IMR-90 (cell line): ENCODE data around the gene SAXO1. TPM values are rescaled to one million over a fixed set of nuclear protein-coding genes. Genes with fewer than 3 reads are reported as not detected.

Experiments used
- ATAC-seq: fragments of 200-7000 bp; cut with Tn5 transposase; 2 replicates; pipeline ENCODE4 v1.9.1; 2020; ENCODE audit warnings: low read depth, mild to moderate bottlenecking, moderate library complexity
- BruUV-seq: library from RNA; stranded (reverse); fragments of 400-500 nt; replicated peaks from 2 replicates; lab custom pipeline; 2021; lab: Mats Ljungman, UMichigan
- CTCF ChIA-PET: fragments of 300-600 bp; formaldehyde crosslinking; extraction: SDS; loops from one replicate; lab custom pipeline; 2021; ENCODE audit warnings: antibody characterized with exemption; lab: Yijun Ruan, JAX
- POLR2A ChIA-PET: fragments of 300-600 bp; sonication (Branson Sonifier 250); formaldehyde crosslinking; loops from one replicate; lab custom pipeline; 2022; ENCODE audit warnings: antibody characterized with exemption; ENCODE audit not compliant: unreplicated experiment; lab: Charles Lee
- DNase-seq: peaks from one replicate; pipeline ENCODE4 v3.0.0; 2013
- H2AFZ ChIP-seq: replicated peaks from 2 replicates; pipeline ENCODE3; 2013; ENCODE audit warnings: low read length, mild to moderate bottlenecking; ENCODE audit not compliant: poor library complexity
- H2AK5ac ChIP-seq: 2 replicates; pipeline ENCODE4 v1.6.1; 2013; ENCODE audit warnings: low read depth, low read length, inconsistent platforms
- H2AK9ac ChIP-seq: replicated peaks from 2 replicates; pipeline ENCODE3; 2013; ENCODE audit warnings: mild to moderate bottlenecking, low read depth, low read length, moderate library complexity; ENCODE audit not compliant: poor library complexity
- H2BK120ac ChIP-seq: 2 replicates; pipeline ENCODE4 v1.6.1; 2013; ENCODE audit warnings: low read depth, low read length, inconsistent platforms
- H2BK15ac ChIP-seq: 3 replicates; pipeline ENCODE4 v1.6.1; 2013; ENCODE audit warnings: low read depth, low read length, inconsistent platforms
- H2BK20ac ChIP-seq: 2 replicates; pipeline ENCODE4 v1.6.1; 2013; ENCODE audit warnings: low read depth, mild to moderate bottlenecking, inconsistent platforms, low read length, moderate library complexity
- H2BK5ac ChIP-seq: 2 replicates; pipeline ENCODE4 v1.6.1; 2013; ENCODE audit warnings: mild to moderate bottlenecking, low read depth, low read length, inconsistent platforms; ENCODE audit not compliant: poor library complexity, severe bottlenecking
- H3K14ac ChIP-seq: replicated peaks from 2 replicates; pipeline ENCODE4 v1.6.1; 2013; ENCODE audit warnings: low read depth, low read length, inconsistent platforms
- H3K18ac ChIP-seq: 2 replicates; pipeline ENCODE4 v1.6.1; 2013; ENCODE audit warnings: low read depth, low read length, control low read depth
- H3K23ac ChIP-seq: 2 replicates; pipeline ENCODE4 v1.6.1; 2013; ENCODE audit warnings: low read depth, low read length, inconsistent platforms
- H3K27ac ChIP-seq: 2 replicates; pipeline ENCODE4 v1.5.1; 2013; ENCODE audit warnings: mild to moderate bottlenecking, control low read depth, low read length; ENCODE audit not compliant: insufficient read depth
- H3K27me3 ChIP-seq: 2 replicates; pipeline ENCODE4 v1.6.1; 2013; ENCODE audit warnings: low read length; ENCODE audit not compliant: control insufficient read depth, insufficient read depth
- H3K36me3 ChIP-seq: 2 replicates; pipeline ENCODE4 v1.6.1; 2013; ENCODE audit warnings: low read length, mixed read lengths; ENCODE audit not compliant: control insufficient read depth, insufficient read depth
- H3K4ac ChIP-seq: 2 replicates; pipeline ENCODE4 v1.6.1; 2013; ENCODE audit warnings: low read depth, low read length, inconsistent platforms
- H3K4me1 ChIP-seq: 2 replicates; pipeline ENCODE4 v1.6.1; 2013; ENCODE audit warnings: low read length, mixed read lengths; ENCODE audit not compliant: control insufficient read depth, insufficient read depth
- H3K4me2 ChIP-seq: 2 replicates; pipeline ENCODE4 v1.6.1; 2013; ENCODE audit warnings: low read depth, mild to moderate bottlenecking, control low read depth, low read length, moderate library complexity
- H3K4me3 ChIP-seq: 2 replicates; pipeline ENCODE4 v1.5.1; 2013; ENCODE audit warnings: low read depth, mild to moderate bottlenecking, control low read depth, low read length, moderate library complexity; ENCODE audit not compliant: insufficient read depth
- H3K56ac ChIP-seq: 2 replicates; pipeline ENCODE4 v1.6.1; 2013; ENCODE audit warnings: low read length, inconsistent platforms; ENCODE audit not compliant: insufficient read depth; ENCODE audit errors: extremely low read depth
- H3K79me1 ChIP-seq, 2 experiments: 2 replicates each; pipeline ENCODE4 v1.6.1; 2013; ENCODE audit warnings: low read length in 2 of 2, inconsistent platforms in 1 of 2, low read depth in 1 of 2
- H3K9ac ChIP-seq: 2 replicates; pipeline ENCODE4 v1.6.1; 2013; ENCODE audit warnings: low read depth, low read length, control low read depth
- H3K9me1 ChIP-seq: 2 replicates; pipeline ENCODE4 v1.6.1; 2013; ENCODE audit warnings: low read length, inconsistent platforms; ENCODE audit not compliant: insufficient read depth
- H3K9me3 ChIP-seq: 2 replicates; pipeline ENCODE4 v1.6.1; 2013; ENCODE audit warnings: low read length; ENCODE audit not compliant: control insufficient read depth, insufficient read depth
- H4K20me1 ChIP-seq: 2 replicates; pipeline ENCODE4 v1.6.1; 2013; ENCODE audit warnings: low read length, inconsistent platforms; ENCODE audit not compliant: insufficient read depth
- H4K5ac ChIP-seq: 2 replicates; pipeline ENCODE4 v1.6.1; 2013; ENCODE audit warnings: mild to moderate bottlenecking, low read depth, low read length, control low read depth
- H4K8ac ChIP-seq, 2 experiments: 2 replicates each; pipeline ENCODE4 v1.6.1; 2013; ENCODE audit warnings: low read depth in 2 of 2, low read length in 2 of 2, control low read depth in 1 of 2, inconsistent platforms in 1 of 2
- H4K91ac ChIP-seq: 2 replicates; pipeline ENCODE4 v1.6.1; 2013; ENCODE audit warnings: low read depth, low read length, inconsistent platforms; ENCODE audit not compliant: insufficient read depth
- BHLHE40 ChIP-seq: fragments of 150-350 bp; IDR thresholded peaks from 2 replicates; pipeline ENCODE4 v1.6.1; 2016; ENCODE audit warnings: mild to moderate bottlenecking, low read depth, low read length
- CEBPB ChIP-seq: IDR thresholded peaks from 2 replicates; pipeline ENCODE4 v1.6.1; 2012; ENCODE audit warnings: low read depth, low read length, improper control_type of control experiment
- CHD1 ChIP-seq: IDR thresholded peaks from 2 replicates; pipeline ENCODE4 v1.6.1; 2012; ENCODE audit warnings: low read depth, low read length, improper control_type of control experiment
- ELK1 ChIP-seq: fragments of 150-350 bp; IDR thresholded peaks from 2 replicates; pipeline ENCODE4 v1.6.1; 2016; ENCODE audit warnings: low read depth, mild to moderate bottlenecking, low read length, moderate library complexity, borderline replicate concordance
- MAZ ChIP-seq: IDR thresholded peaks from 2 replicates; pipeline ENCODE4 v1.6.1; 2012; ENCODE audit warnings: low read depth, mild to moderate bottlenecking, low read length, improper control_type of control experiment, moderate library complexity, borderline replicate concordance
- MXI1 ChIP-seq: IDR thresholded peaks from 2 replicates; pipeline ENCODE4 v1.6.1; 2012; ENCODE audit warnings: low read depth, mild to moderate bottlenecking, low read length, moderate library complexity, borderline replicate concordance
- POLR2A ChIP-seq: IDR thresholded peaks from 2 replicates; pipeline ENCODE4 v1.6.1; 2012; ENCODE audit warnings: mild to moderate bottlenecking, low read depth, low read length
- RAD21 ChIP-seq: IDR thresholded peaks from 2 replicates; pipeline ENCODE4 v1.6.1; 2012; ENCODE audit warnings: low read length, improper control_type of control experiment
- RCOR1 ChIP-seq: IDR thresholded peaks from 2 replicates; pipeline ENCODE4 v1.6.1; 2012; ENCODE audit warnings: mild to moderate bottlenecking, low read length, improper control_type of control experiment; ENCODE audit not compliant: insufficient replicate concordance
- RFX5 ChIP-seq: IDR thresholded peaks from 2 replicates; pipeline ENCODE4 v1.8.0; 2012; ENCODE audit warnings: low read depth, mild to moderate bottlenecking, low read length, moderate library complexity
- SMC3 ChIP-seq: fragments of 150-350 bp; IDR thresholded peaks from 2 replicates; pipeline ENCODE4 v1.6.1; 2016; ENCODE audit warnings: low read depth, mild to moderate bottlenecking, antibody characterized with exemption, low read length, moderate library complexity
- USF2 ChIP-seq: fragments of 150-350 bp; IDR thresholded peaks from 2 replicates; pipeline ENCODE4 v1.6.1; 2017; ENCODE audit warnings: mild to moderate bottlenecking, antibody characterized with exemption, low read length, low read depth
- WGBS, 2 experiments: methylation state at CpG; one replicate each; pipeline versions ENCODE4 v1.1.5 to v1.1.7; 2013; ENCODE audit warnings: missing lambda C conversion rate in 2 of 2; ENCODE audit not compliant: insufficient read length in 1 of 2; ENCODE audit errors: extremely low coverage in 2 of 2; 5-methylcytosine and 5-hydroxymethylcytosine counted together
- dilution Hi-C: fragments of 300-500 bp; cut with HindIII; formaldehyde crosslinking; loops from one replicate; pipeline ENCODE4 v1.14.3; 2018; ENCODE audit warnings: low sequenced_read_pairs; ENCODE audit not compliant: unreplicated experiment
- in situ Hi-C: fragments of 300-500 bp; cut with MboI; formaldehyde crosslinking; loops from 3 replicates; pipeline ENCODE4 v1.14.3; 2019; ENCODE audit warnings: low sequenced_read_pairs, inconsistent platforms, mixed read lengths
- intact Hi-C: fragments of 100-400 bp; cut with micrococcal nuclease; formaldehyde crosslinking; loops from 2 replicates; pipeline ENCODE4 v1.10.0; 2022
- polyA plus RNA-seq, 3 experiments: library from polyadenylated mRNA; depleted of rRNA; stranded (reverse); fragments of >200 nt; gene quantifications; 2 replicates each; pipeline ENCODE4 v1.2.3, GENCODE V29; 2012; ENCODE audit warnings: low replicate concordance in 1 of 3
- total RNA-seq: library from RNA; depleted of rRNA; stranded (reverse); fragments of >200 nt; gene quantifications from 2 replicates; pipeline ENCODE4 v1.2.3, GENCODE V29; 2012

Gene SAXO1
- total and polyA plus RNA-seq, 2 of the 4 experiments (the other 2 are of a cell fraction) = not detected

- no peaks in the 10 kb centered on the region for H4K20me1 ChIP-seq
- H2AFZ ChIP-seq = no peak overlapping the region
- peaks cover 6% of the 10 kb centered on the region for H3K4me1 ChIP-seq
- no CpG with 5 or more reads among the region's 2 CpGs for WGBS, 2 experiments
- H3K56ac ChIP-seq = no peak overlapping the region
- intact Hi-C loops = no loop called here
- H3K23ac ChIP-seq = no peak overlapping the region
- H4K5ac ChIP-seq = no peak overlapping the region
- no peak overlapping the region for H2AK5ac ChIP-seq
- no peak overlapping the region for H2BK20ac ChIP-seq
- no peak overlapping the region for H2BK15ac ChIP-seq
- dilution Hi-C loops = no loop called here
- no peak overlapping the region for H4K8ac ChIP-seq
- in situ Hi-C loops = no loop called here
- no peaks in the 10 kb centered on the region for H3K9me1 ChIP-seq
- TF ChIP-seq USF2 (no peak), SMC3 (no peak), CHD1 (no peak), MAZ (no peak), ELK1 (no peak), RFX5 (no peak), RCOR1 (no peak), RAD21 (no peak), CEBPB (no peak), MXI1 (no peak), POLR2A (no peak), BHLHE40 (no peak)
- H3K9ac ChIP-seq = no peak overlapping the region
- DNase-seq (no peak), ATAC-seq (no peak)
- peaks cover 4% of the 10 kb centered on the region; the same call in 1 of the 2 replicates for H3K27me3 ChIP-seq
- no peak overlapping the region for H2BK5ac ChIP-seq
- H3K4me3 ChIP-seq = no peak overlapping the region
- no peak overlapping the region for H3K27ac ChIP-seq
- no peak overlapping the region for H3K4me2 ChIP-seq
- no peaks in the 10 kb centered on the region for H3K79me1 ChIP-seq
- H2BK120ac ChIP-seq = no peak overlapping the region
- no TSS peak for BruUV-seq
- H3K9me3 ChIP-seq = no peaks in the 10 kb centered on the region
- H3K14ac ChIP-seq = no peak overlapping the region
- no peak overlapping the region for H2AK9ac ChIP-seq
- ChIA-PET POLR2A (no interaction called here), CTCF (no interaction called here)
- no peak overlapping the region for H3K4ac ChIP-seq
- H4K91ac ChIP-seq = no peak overlapping the region
- no peaks in the 10 kb centered on the region for H3K36me3 ChIP-seq
- no peak overlapping the region for H3K18ac ChIP-seq
These were observed 109.8 kb downstream of the SAXO1 start for GRCh38 chr9:18923167-18923566.
